HG03025 (cell line): ENCODE results near the gene NUP35.

Experiments
- ATAC-seq: cut with Tn5 transposase; IDR thresholded peaks from one replicate; pipeline ENCODE4 v1.9.1; 2021; ENCODE audit warnings: mild to moderate bottlenecking, moderate library complexity; ENCODE audit not compliant: unreplicated experiment, low FRiP score

Gene NUP35

DNA sequence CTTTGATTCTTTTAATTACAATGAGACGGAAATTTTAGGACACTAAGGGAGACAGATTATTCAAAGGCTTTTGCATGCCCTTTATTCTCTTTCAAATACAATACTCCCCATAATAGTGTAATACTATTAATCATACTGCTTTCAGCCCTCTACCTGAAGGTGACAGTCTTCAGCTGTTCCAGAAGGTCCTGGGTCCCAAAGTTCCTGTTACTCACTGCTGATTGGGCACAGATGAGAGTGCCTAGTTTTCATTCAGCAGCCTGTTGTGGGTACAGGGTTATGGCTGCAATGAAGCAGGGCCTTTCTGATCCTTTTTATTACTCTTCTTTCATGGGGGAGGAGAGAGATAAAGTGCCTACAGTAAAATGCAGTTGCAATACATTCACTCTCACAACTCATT is 80.2 kb downstream of the NUP35 start:
- no peak for ATAC-seq

GRCh38 chr2:183207110-183207509 is 82.9 kb downstream of the NUP35 start:
- no peak for ATAC-seq

DNA sequence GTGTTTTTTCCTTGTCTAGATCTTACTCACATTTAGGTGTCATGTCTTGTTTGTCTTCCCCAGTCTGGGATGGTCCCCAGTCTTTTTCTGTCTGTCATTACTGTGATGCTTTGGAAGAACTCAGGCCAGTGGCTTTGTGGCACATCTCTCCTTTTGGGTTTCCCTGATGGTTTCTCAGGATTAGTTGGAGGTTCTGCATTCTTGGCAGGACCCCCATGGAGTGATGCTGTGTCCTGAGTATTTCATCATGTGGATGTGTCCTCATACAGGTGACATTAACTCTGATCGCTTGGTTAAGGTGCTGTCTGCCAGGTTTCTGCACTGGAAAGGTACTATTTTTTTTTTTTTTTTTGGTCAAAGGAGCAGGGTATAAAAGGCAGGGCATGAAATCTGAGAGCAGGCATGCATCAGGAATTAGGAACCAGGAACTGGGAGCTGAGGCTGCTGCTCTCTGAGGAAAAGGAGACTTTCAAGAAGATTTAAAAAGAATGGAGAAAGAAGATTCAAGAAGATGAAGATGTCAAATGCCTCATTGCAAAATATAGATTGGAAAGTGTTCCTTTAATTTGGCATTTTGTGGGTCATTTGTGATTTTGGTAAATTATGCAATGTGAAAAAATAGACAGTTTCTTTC is 85.3 kb downstream of the NUP35 start:
- no peak for ATAC-seq
